ENCODE data around the gene KCNQ4. TPM values are rescaled to one million over a fixed set of nuclear protein-coding genes. Genes with fewer than 3 reads are reported as not detected.

KCNQ4 gene
- polyA plus RNA-seq, 1 experiment, result 0.06 TPM

DNA sequence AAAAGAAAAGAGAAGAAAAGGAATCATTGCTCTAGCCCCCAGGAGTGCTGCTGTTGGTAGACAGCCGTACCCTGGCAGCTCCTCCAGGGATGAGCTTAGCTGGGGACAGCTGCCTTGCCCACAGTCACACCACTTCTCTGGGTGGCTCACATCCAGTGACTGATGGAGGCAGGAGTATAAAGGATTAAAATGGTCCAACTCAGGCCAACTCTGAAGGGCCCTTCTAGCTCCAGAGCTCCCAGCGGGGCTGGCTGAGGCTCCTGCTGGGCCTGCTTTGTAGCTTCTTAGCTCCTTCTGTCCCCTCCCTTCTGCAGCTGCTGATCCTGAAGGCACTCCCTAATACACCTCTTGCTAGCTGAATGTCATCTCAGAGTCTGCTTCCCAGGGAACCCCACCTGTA is 74.2 kb downstream of the KCNQ4 start:
- no peak for DNase-seq (ENCODE audit: low read depth)
- Histone ChIP-seq H3K27me3 (ENCODE audit: control insufficient read depth, insufficient read depth, low read length) (no peaks in the 10 kb centered on the region; the same call in 1 of the 2 replicates), H3K4me3 (ENCODE audit: low read depth, low read length) (no peak overlapping the region), H3K36me3 (ENCODE audit: control insufficient read depth, insufficient read depth, low read length) (no peaks in the 10 kb centered on the region)
- CTCF ChIA-PET, result interaction anchor here (0.9 to 19.7 kb wide), 5 partner anchors 8 to 639 kb away, joined by 3 to 476 read pairs (median 3); no protein-coding TSS in a partner anchor
- POLR2A ChIA-PET, result no interaction called here
- TF ChIP-seq, protein P1, sequence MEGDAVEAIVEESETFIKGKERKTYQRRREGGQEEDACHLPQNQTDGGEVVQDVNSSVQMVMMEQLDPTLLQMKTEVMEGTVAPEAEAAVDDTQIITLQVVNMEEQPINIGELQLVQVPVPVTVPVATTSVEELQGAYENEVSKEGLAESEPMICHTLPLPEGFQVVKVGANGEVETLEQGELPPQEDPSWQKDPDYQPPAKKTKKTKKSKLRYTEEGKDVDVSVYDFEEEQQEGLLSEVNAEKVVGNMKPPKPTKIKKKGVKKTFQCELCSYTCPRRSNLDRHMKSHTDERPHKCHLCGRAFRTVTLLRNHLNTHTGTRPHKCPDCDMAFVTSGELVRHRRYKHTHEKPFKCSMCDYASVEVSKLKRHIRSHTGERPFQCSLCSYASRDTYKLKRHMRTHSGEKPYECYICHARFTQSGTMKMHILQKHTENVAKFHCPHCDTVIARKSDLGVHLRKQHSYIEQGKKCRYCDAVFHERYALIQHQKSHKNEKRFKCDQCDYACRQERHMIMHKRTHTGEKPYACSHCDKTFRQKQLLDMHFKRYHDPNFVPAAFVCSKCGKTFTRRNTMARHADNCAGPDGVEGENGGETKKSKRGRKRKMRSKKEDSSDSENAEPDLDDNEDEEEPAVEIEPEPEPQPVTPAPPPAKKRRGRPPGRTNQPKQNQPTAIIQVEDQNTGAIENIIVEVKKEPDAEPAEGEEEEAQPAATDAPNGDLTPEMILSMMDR (IDR thresholded peaks at IDR 0.05; ENCODE audit: insufficient read depth, low read depth, low read length), result no peak

DNA sequence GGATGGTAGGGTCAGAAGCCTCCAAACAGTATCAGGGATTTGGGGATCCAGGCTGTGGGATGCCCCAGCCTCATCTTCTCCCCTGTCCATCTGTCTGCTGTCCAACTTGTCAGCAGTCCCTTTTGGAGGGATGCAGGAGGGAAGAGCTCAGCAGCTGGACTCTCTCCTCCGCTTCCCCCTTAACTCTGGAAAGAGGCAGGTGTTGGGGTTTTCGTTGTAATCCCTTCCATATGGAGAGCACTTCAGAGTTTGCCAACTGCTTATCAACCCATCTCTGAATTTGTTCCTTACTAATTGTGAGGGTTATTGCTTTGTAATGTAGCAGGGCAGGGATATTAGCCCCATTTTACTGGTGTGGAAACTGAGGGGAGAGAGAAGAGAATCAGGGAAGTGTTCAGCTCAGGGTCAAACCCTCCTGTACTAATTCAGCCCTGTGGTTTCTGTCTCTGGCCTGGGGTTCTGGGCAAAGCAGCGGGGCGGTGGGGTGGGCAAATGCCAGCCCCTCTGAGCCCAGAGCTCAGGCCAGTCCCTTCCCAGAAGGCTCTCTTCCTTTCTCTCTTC is 75.3 kb downstream of the KCNQ4 start:
- TF ChIP-seq, protein P1 (IDR thresholded peaks at IDR 0.05; ENCODE audit: insufficient read depth, low read depth, low read length), result no peak
- no peak for DNase-seq (ENCODE audit: low read depth)
- Histone ChIP-seq H3K27me3 (ENCODE audit: control insufficient read depth, insufficient read depth, low read length) (no peaks in the 10 kb centered on the region; the same call in 1 of the 2 replicates), H3K4me3 (ENCODE audit: low read depth, low read length) (no peak overlapping the region), H3K36me3 (ENCODE audit: control insufficient read depth, insufficient read depth, low read length) (no peaks in the 10 kb centered on the region)
- ChIA-PET POLR2A (no interaction called here), CTCF (interaction anchor here (0.9 to 19.7 kb wide), 4 partner anchors 9 to 638 kb away, joined by 3 to 476 read pairs (median 28); no protein-coding TSS in a partner anchor)

DNA sequence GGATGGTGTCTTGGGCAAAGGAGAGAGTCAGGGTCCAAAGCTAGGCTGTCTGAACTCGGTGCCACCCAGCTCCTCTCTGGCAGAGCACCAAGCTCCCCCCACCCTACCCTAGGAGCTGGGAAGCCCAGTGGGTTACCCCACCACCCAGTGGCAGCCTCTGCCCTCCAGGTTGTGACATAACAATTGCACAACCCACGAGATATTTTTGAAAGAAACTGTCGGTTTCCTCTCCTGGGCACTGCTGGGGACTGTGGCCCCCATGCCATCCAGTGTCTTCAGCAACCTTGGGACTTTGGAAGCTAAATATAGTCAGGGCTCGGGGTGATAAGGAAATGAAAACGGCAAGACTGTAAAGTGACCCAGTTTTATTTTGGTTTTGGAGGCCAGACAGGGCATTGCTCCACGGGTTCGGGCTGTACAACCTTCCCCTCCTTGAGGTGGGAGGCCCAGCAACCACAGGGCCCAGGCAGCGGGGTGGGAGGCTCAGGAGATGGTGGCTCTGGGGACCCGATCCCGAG is 77.2 kb downstream of the KCNQ4 start:
- Histone ChIP-seq H3K27me3 (ENCODE audit: control insufficient read depth, insufficient read depth, low read length) (no peaks in the 10 kb centered on the region; the same call in 1 of the 2 replicates), H3K4me3 (ENCODE audit: low read depth, low read length) (peak overlapping the region; percentile 54), H3K36me3 (ENCODE audit: control insufficient read depth, insufficient read depth, low read length) (no peaks in the 10 kb centered on the region)
- TF ChIP-seq, protein P1 (IDR thresholded peaks at IDR 0.05; ENCODE audit: insufficient read depth, low read depth, low read length), result no peak
- DNase-seq (ENCODE audit: low read depth), result no peak
- ChIA-PET POLR2A (no interaction called here), CTCF (interaction anchor here (1.1 to 19.7 kb wide), 5 partner anchors 8 to 91 kb away, joined by 3 to 476 read pairs (median 6); no protein-coding TSS in a partner anchor)

DNA sequence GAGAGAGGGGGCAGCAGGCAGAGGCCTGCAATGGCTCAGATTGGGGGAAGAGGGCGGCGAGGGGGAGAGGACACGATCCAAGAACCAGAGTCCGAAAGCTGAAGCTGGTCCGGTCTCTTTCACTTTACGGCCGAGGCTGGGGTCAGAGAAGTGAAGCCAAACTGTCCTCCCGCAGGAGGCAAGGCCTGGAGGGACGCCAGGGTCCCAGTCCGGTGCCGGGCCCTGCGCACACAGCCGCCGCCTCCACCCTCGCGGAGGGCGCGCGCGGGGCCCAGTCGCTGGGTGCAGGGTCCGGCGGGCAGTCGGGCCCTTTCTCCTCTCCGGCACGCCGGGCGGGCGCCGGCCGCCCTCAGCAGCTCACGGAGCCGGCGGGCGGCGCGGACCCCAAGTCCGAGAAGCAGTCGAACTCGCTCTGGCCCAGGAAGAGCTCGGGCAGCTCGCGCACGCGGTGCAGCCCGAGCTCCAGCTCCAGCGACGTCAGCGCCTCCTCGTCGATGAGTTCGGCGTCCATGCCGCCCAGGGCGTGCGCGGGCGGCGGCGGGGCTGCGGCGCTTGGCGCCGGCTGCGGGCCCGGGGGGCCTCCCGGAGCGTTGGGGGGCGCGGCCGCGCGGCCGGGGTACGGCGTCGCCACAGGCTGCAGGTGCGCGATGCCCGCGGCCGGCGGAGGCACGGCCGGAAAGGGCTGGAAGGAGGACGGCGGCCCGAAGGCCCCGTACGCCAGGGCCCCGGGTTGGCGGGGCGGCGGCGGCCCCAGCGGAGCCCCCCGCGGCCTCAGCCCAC is 77.8 kb downstream of the KCNQ4 start:
- Histone ChIP-seq H3K27me3 (ENCODE audit: control insufficient read depth, insufficient read depth, low read length) (no peaks in the 10 kb centered on the region; the same call in 1 of the 2 replicates), H3K4me3 (ENCODE audit: low read depth, low read length) (peak overlapping the region; percentile 54), H3K36me3 (ENCODE audit: control insufficient read depth, insufficient read depth, low read length) (no peaks in the 10 kb centered on the region)
- no peak for DNase-seq (ENCODE audit: low read depth)
- TF ChIP-seq, protein P1 (IDR thresholded peaks at IDR 0.05; ENCODE audit: insufficient read depth, low read depth, low read length), result no peak
- CTCF ChIA-PET, result interaction anchor here (1.0 to 19.7 kb wide), 6 partner anchors 9 to 98 kb away, joined by 3 to 476 read pairs (median 5); no protein-coding TSS in a partner anchor
- POLR2A ChIA-PET, result interaction anchor here (0.6 to 0.9 kb wide), 2 partner anchors 16 to 119 kb away, joined by 3 to 4 read pairs; no protein-coding TSS in a partner anchor

Measured in BJ (cell line).